GM21526 (cell line): ENCODE results near the gene ERI3.

ENCODE experiments used
- ATAC-seq: cut with Tn5 transposase; IDR thresholded peaks from one replicate; pipeline ENCODE4 v1.9.1; 2021; ENCODE audit warnings: moderate library complexity; ENCODE audit not compliant: unreplicated experiment, low FRiP score

ERI3 gene

GRCh38 chr1:44289530-44289929 lies 65.5 kb downstream of the ERI3 start:
- ATAC-seq: no peak

GRCh38 chr1:44288883-44289282 lies 66.2 kb downstream of the ERI3 start:
- ATAC-seq: no peak

GRCh38 chr1:44284184-44284583 lies 70.9 kb downstream of the ERI3 start:
- no peak for ATAC-seq

- no peak for ATAC-seq
These were observed 71.4 kb downstream of the ERI3 start for GRCh38 chr1:44283524-44284173.

- ATAC-seq: no peak
These were observed 72.2 kb downstream of the ERI3 start for GRCh38 chr1:44282704-44283426.

GRCh38 chr1:44281962-44282703 lies 72.9 kb downstream of the ERI3 start:
- ATAC-seq: no peak

- ATAC-seq: no peak
These were observed 78.2 kb downstream of the ERI3 start for GRCh38 chr1:44276901-44277300.

GRCh38 chr1:44275991-44276405 lies 79.1 kb downstream of the ERI3 start:
- no peak for ATAC-seq

- ATAC-seq: no peak
These were observed 79.6 kb downstream of the ERI3 start for GRCh38 chr1:44275296-44275962.

GRCh38 chr1:44273560-44274350 lies 81.3 kb downstream of the ERI3 start:
- ATAC-seq: no peak

GRCh38 chr1:44272992-44273391 lies 82.1 kb downstream of the ERI3 start:
- ATAC-seq: no peak

- ATAC-seq: no peak
These were observed 83.4 kb downstream of the ERI3 start for GRCh38 chr1:44271646-44272045.

GRCh38 chr1:44270686-44271628 lies 84.1 kb downstream of the ERI3 start:
- ATAC-seq: no peak

- ATAC-seq: no peak
These were observed 87.0 kb downstream of the ERI3 start for GRCh38 chr1:44268054-44268453.

GRCh38 chr1:44267438-44267837 lies 87.6 kb downstream of the ERI3 start:
- no peak for ATAC-seq

GRCh38 chr1:44266400-44267344 lies 88.4 kb downstream of the ERI3 start:
- ATAC-seq: no peak

GRCh38 chr1:44265656-44266358 lies 89.2 kb downstream of the ERI3 start:
- ATAC-seq: no peak

- no peak for ATAC-seq
These were observed 90.6 kb downstream of the ERI3 start for GRCh38 chr1:44264451-44264771.
